Measurements from ENCODE around the gene MEI1.

Gene MEI1

DNA sequence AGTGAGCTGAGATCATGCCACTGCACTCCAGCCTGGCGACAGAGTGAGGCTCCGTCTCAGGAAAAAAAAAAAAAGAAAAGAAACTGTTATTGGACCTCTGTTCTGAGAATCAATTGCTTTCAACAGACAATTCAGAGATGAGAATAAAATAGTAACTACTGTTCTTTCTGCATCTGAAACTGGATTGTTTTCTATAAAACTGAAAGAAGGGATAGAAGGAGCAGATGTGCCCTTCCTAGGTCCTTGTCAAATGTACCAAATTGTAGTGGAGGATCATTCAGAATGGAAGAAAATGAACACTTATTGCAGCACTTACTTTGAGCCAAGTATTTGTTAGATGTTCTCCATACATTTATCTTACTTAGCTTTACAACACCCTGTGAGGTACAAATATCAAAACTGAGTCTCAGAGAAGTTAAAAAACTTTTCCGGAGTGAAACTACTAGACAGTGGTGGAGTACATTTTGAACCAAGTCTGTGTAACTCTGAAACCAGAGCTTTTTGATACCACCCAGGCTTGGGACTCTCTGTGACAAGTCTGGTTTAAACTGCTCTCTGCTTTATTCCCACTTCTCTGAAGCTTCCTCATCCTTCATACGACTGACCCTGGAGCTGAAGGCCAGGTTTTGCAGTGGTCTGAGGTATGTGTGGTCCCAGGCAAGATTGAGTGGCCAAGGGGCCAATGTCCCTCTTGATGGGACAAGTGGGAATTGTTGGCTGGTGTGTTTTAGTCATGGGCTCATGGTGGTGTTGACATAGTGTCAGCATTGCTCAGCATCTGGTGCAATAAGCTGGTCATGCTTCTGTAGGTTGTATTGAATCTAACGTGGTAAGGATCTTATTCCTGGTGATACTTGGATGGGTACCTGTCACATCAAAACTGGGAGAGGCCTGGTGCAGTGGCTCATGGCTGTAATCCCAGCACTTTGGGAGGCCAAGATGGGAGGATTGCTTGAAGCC, 53.0 kb downstream of the MEI1 start:
- H2BK12ac ChIP-seq (ENCODE audit: low read length) = no peak overlapping the region
- H2BK5ac ChIP-seq (ENCODE audit: low read depth, low read length, poor library complexity) = no peak overlapping the region
- H3K27ac ChIP-seq (ENCODE audit: low read depth, low read length) = no peak overlapping the region
- H3K79me2 ChIP-seq (ENCODE audit: control insufficient read depth, insufficient read depth, low read length, poor library complexity) = no peaks in the 10 kb centered on the region
- no peaks in the 10 kb centered on the region for H3K4me1 ChIP-seq (ENCODE audit: control insufficient read depth in 1 of 2, insufficient read depth in 2 of 2, low read length in 2 of 2)
- WGBS (ENCODE audit: extremely low coverage, insufficient coverage, insufficient read length) = no CpG with 5 or more reads among the region's 5 CpGs
- H3K9me3 ChIP-seq (ENCODE audit: insufficient read depth, low read depth, low read length) = no peaks in the 10 kb centered on the region
- no peak overlapping the region for H2AFZ ChIP-seq (ENCODE audit: insufficient read depth, low read length, poor library complexity)
- H2AK5ac ChIP-seq (ENCODE audit: low read length) = no peak overlapping the region
- no peak overlapping the region for H4K91ac ChIP-seq (ENCODE audit: low read depth, low read length)
- H3K79me1 ChIP-seq (ENCODE audit: low read length) = no peaks in the 10 kb centered on the region
- H3K14ac ChIP-seq (ENCODE audit: low read length) = no peak overlapping the region
- H4K8ac ChIP-seq (ENCODE audit: low read depth, low read length) = no peak overlapping the region
- H3K27me3 ChIP-seq (ENCODE audit: insufficient read depth, low read length) = no peaks in the 10 kb centered on the region
- no peak overlapping the region for H3K18ac ChIP-seq (ENCODE audit: low read length)
- no peak overlapping the region for H4K12ac ChIP-seq (ENCODE audit: low read depth, low read length)
- H3K9ac ChIP-seq (ENCODE audit: low read length) = no peak overlapping the region
- H3K23ac ChIP-seq (ENCODE audit: low read length) = no peak overlapping the region
- no peak overlapping the region for H3K4me3 ChIP-seq (ENCODE audit: low read depth, low read length)
- DNase-seq = peak in 1 of 2 donors; percentile 25
- H2BK120ac ChIP-seq (ENCODE audit: insufficient read depth, low read length, poor library complexity) = no peak overlapping the region
- no peak overlapping the region for H3K4me2 ChIP-seq (ENCODE audit: low read length)
- H3K36me3 ChIP-seq (ENCODE audit: control insufficient read depth in 1 of 2, insufficient read depth in 2 of 2, low read length in 2 of 2) = no peaks in the 10 kb centered on the region
- H3K4ac ChIP-seq (ENCODE audit: low read depth, low read length) = no peak overlapping the region

DNA sequence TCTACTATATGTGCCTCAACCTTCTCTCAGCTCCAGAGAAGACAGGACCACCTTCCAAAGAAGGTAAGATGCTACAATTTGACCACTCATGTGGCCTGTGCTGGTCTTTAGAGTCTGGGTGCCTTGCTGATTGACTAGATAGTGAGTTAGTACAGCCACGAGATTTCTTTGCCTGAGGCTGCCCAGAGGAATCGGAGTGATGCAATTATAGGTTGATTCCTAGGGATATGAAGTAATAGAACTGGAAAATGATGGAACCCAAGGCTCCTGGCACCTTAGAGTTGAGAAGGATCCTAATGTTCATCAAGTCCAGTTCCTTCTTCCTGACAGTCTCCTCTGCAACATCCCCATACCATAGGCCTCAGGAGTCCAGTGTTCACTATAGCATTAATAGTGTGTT, 54.7 kb downstream of the MEI1 start:
- WGBS (ENCODE audit: extremely low coverage, insufficient coverage, insufficient read length) = no CpG with 5 or more reads among the region's 2 CpGs

DNA sequence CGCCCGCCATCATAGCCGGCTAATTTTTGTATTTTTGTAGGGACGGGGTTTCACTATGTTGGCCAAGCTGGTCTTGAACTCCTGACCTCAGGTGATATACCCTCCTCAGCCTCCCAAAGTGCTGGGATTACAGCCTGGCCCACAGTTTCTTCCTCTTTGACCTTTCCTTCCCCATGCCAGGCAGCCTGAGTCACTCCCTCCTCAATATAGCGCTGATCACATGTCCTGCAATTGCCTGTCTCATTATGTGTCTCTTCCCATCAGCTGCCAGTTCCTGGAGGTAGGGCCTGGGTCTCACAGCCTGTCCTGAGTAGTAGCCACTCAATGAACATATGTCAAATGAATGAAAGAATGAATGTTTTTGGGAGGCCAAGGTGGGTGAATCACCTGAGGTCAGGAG, 58.2 kb downstream of the MEI1 start:
- Histone ChIP-seq H2AFZ (ENCODE audit: insufficient read depth, low read length, poor library complexity) (no peak overlapping the region), H3K4ac (ENCODE audit: low read depth, low read length) (no peak overlapping the region), H3K79me1 (ENCODE audit: low read length) (no peaks in the 10 kb centered on the region), H3K79me2 (ENCODE audit: control insufficient read depth, insufficient read depth, low read length, poor library complexity) (no peaks in the 10 kb centered on the region), H3K4me1 (ENCODE audit: control insufficient read depth in 1 of 2, insufficient read depth in 2 of 2, low read length in 2 of 2) (no peaks in the 10 kb centered on the region), H3K14ac (ENCODE audit: low read length) (no peak overlapping the region), H2BK12ac (ENCODE audit: low read length) (no peak overlapping the region), H3K4me2 (ENCODE audit: low read length) (no peak overlapping the region), H2BK120ac (ENCODE audit: insufficient read depth, low read length, poor library complexity) (no peak overlapping the region), H3K23ac (ENCODE audit: low read length) (no peak overlapping the region), H3K9me3 (ENCODE audit: insufficient read depth, low read depth, low read length) (no peaks in the 10 kb centered on the region), H4K91ac (ENCODE audit: low read depth, low read length) (no peak overlapping the region), H3K36me3 (ENCODE audit: control insufficient read depth in 1 of 2, insufficient read depth in 2 of 2, low read length in 2 of 2) (no peaks in the 10 kb centered on the region), H2BK5ac (ENCODE audit: low read depth, low read length, poor library complexity) (no peak overlapping the region), H3K9ac (ENCODE audit: low read length) (no peak overlapping the region), H2AK5ac (ENCODE audit: low read length) (no peak overlapping the region), H3K18ac (ENCODE audit: low read length) (no peak overlapping the region), H4K8ac (ENCODE audit: low read depth, low read length) (no peak overlapping the region), H3K4me3 (ENCODE audit: low read depth, low read length) (no peak overlapping the region), H3K27ac (ENCODE audit: low read depth, low read length) (no peak overlapping the region), H3K27me3 (ENCODE audit: insufficient read depth, low read length) (no peaks in the 10 kb centered on the region), H4K12ac (ENCODE audit: low read depth, low read length) (no peak overlapping the region)
- no CpG with 5 or more reads among the region's 5 CpGs for WGBS (ENCODE audit: extremely low coverage, insufficient coverage, insufficient read length)
- no peak for DNase-seq

More for the DNA sequence above, 54.7 kb downstream of the MEI1 start:
- Histone ChIP-seq H2AFZ (ENCODE audit: insufficient read depth, low read length, poor library complexity) (no peak overlapping the region), H3K23ac (ENCODE audit: low read length) (no peak overlapping the region), H3K79me2 (ENCODE audit: control insufficient read depth, insufficient read depth, low read length, poor library complexity) (no peaks in the 10 kb centered on the region), H3K14ac (ENCODE audit: low read length) (no peak overlapping the region), H4K91ac (ENCODE audit: low read depth, low read length) (no peak overlapping the region), H3K4me1 (ENCODE audit: control insufficient read depth in 1 of 2, insufficient read depth in 2 of 2, low read length in 2 of 2) (no peaks in the 10 kb centered on the region), H3K9ac (ENCODE audit: low read length) (no peak overlapping the region), H3K18ac (ENCODE audit: low read length) (no peak overlapping the region), H2AK5ac (ENCODE audit: low read length) (no peak overlapping the region), H4K12ac (ENCODE audit: low read depth, low read length) (no peak overlapping the region), H3K27me3 (ENCODE audit: insufficient read depth, low read length) (no peaks in the 10 kb centered on the region), H3K36me3 (ENCODE audit: control insufficient read depth in 1 of 2, insufficient read depth in 2 of 2, low read length in 2 of 2) (no peaks in the 10 kb centered on the region), H3K9me3 (ENCODE audit: insufficient read depth, low read depth, low read length) (no peaks in the 10 kb centered on the region), H2BK12ac (ENCODE audit: low read length) (no peak overlapping the region), H2BK120ac (ENCODE audit: insufficient read depth, low read length, poor library complexity) (no peak overlapping the region), H3K4ac (ENCODE audit: low read depth, low read length) (no peak overlapping the region), H4K8ac (ENCODE audit: low read depth, low read length) (no peak overlapping the region), H3K4me2 (ENCODE audit: low read length) (no peak overlapping the region), H3K27ac (ENCODE audit: low read depth, low read length) (no peak overlapping the region), H2BK5ac (ENCODE audit: low read depth, low read length, poor library complexity) (no peak overlapping the region), H3K4me3 (ENCODE audit: low read depth, low read length) (no peak overlapping the region), H3K79me1 (ENCODE audit: low read length) (no peaks in the 10 kb centered on the region)
- DNase-seq = peak; percentile 25 to 69

GRCh38 chr22:41758231-41758630, 58.9 kb downstream of the MEI1 start:
- Histone ChIP-seq H2BK12ac (ENCODE audit: low read length) (no peak overlapping the region), H2BK5ac (ENCODE audit: low read depth, low read length, poor library complexity) (no peak overlapping the region), H3K27ac (ENCODE audit: low read depth, low read length) (no peak overlapping the region), H4K12ac (ENCODE audit: low read depth, low read length) (no peak overlapping the region), H4K8ac (ENCODE audit: low read depth, low read length) (no peak overlapping the region), H3K79me2 (ENCODE audit: control insufficient read depth, insufficient read depth, low read length, poor library complexity) (no peaks in the 10 kb centered on the region), H3K27me3 (ENCODE audit: insufficient read depth, low read length) (no peaks in the 10 kb centered on the region), H4K91ac (ENCODE audit: low read depth, low read length) (no peak overlapping the region), H3K36me3 (ENCODE audit: control insufficient read depth in 1 of 2, insufficient read depth in 2 of 2, low read length in 2 of 2) (no peaks in the 10 kb centered on the region), H3K9ac (ENCODE audit: low read length) (no peak overlapping the region), H2AFZ (ENCODE audit: insufficient read depth, low read length, poor library complexity) (no peak overlapping the region), H3K79me1 (ENCODE audit: low read length) (no peaks in the 10 kb centered on the region), H3K4ac (ENCODE audit: low read depth, low read length) (no peak overlapping the region), H3K4me3 (ENCODE audit: low read depth, low read length) (no peak overlapping the region), H2AK5ac (ENCODE audit: low read length) (no peak overlapping the region), H3K9me3 (ENCODE audit: insufficient read depth, low read depth, low read length) (no peaks in the 10 kb centered on the region), H3K23ac (ENCODE audit: low read length) (no peak overlapping the region), H2BK120ac (ENCODE audit: insufficient read depth, low read length, poor library complexity) (no peak overlapping the region), H3K4me2 (ENCODE audit: low read length) (no peak overlapping the region), H3K18ac (ENCODE audit: low read length) (no peak overlapping the region), H3K4me1 (ENCODE audit: control insufficient read depth in 1 of 2, insufficient read depth in 2 of 2, low read length in 2 of 2) (no peaks in the 10 kb centered on the region), H3K14ac (ENCODE audit: low read length) (no peak overlapping the region)
- no peak for DNase-seq
- no CpG with 5 or more reads among the region's 2 CpGs for WGBS (ENCODE audit: extremely low coverage, insufficient coverage, insufficient read length)
